NCI-H2029 treated with DMSO at 0.1 percent for 48 hours (cell line): ENCODE data around the gene ZDHHC18.
"Not testable (repeated sequence)": the region's sequence is repeated elsewhere in the genome, so short reads cannot be mapped to it uniquely, and the experiment has no call there.

ENCODE experiments used
- DNase-seq: peaks from one replicate; lab custom pipeline; 2025; lab: John Stamatoyannopoulos, UW

ZDHHC18 gene

DNA sequence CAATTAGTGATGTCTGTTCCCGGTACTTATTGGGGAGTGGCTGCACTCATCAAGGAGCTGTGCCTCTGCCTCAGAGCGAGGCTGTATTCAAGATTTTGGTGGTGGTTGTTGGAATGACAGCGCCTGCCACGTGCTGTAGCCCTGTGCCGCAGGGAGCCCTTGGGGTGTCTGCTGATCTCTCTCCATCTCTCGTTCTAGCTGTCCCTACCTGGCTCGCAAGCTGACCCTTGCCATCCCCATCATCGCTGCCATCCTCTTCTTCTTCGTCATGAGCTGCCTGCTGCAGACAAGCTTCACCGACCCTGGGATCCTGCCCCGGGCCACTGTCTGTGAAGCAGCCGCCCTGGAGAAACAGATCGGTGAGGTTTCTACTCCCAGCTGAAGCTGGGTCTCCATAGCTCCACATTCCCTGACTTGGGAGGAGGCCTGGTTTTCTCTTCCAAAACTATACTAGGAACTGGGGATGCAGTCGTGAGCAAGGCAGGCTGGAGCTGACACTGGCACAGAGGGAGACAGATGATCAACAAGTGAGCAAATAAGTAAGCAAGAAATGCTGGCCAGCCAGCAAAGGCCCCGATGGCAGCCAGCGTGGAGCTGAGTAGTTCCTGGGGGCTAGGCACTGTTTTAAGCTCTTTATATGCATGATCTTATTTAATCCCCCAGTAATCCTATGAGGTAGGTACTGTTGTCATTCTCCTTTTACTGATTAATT lies 5.9 kb downstream of the ZDHHC18 start:
- no peak for DNase-seq

DNA sequence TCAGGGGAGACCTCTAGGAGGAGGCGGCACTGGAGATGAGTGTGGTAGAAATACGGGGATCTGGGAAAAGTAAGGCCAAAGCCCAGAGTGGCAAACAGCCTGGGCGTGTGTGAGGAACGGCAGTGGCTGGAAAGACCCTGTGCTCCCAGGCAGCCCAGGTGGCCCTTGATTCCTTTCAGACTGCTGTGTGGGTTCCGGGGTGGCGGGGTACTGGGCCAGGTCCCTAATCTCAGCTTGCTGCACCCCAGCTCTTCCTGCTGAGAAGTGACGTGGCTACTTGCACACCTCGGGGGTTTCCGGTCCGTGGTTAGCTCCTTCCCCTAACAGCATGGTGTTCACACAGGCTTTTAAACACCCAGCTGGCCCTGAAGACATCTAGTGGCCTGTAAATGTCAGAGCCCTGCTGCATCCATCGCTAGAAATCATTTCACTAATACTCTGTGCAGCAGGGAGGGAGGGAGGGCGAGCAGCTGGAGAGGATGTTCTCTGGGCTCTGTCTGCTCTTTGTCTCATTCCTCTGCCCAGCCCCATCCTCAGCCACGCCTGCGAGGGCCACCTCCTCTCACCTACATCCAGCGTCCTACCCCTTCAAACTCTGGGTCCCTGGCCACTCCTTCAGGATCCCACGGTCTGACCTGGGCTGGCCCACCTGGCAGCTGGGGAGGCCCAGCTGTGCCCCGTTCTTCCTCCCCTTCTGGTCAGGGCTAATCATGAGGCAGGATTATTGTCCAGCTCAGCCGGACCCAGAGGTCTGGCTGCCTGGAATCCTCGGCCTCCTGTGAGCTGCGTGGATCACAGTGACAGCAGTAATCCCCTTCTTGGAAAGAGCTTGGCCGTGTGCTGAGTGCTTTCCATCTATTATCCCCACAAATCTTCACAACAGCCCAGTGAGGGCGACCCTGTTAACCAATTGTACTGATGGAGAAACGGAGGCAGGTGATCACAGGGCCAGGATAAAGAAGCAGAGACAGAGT lies 7.2 kb downstream of the ZDHHC18 start:
- DNase-seq, result no peak

- not testable (repeated sequence) for DNase-seq
Measured at GRCh38 chr1:26837665-26838064, 11.2 kb downstream of the ZDHHC18 start.

DNA sequence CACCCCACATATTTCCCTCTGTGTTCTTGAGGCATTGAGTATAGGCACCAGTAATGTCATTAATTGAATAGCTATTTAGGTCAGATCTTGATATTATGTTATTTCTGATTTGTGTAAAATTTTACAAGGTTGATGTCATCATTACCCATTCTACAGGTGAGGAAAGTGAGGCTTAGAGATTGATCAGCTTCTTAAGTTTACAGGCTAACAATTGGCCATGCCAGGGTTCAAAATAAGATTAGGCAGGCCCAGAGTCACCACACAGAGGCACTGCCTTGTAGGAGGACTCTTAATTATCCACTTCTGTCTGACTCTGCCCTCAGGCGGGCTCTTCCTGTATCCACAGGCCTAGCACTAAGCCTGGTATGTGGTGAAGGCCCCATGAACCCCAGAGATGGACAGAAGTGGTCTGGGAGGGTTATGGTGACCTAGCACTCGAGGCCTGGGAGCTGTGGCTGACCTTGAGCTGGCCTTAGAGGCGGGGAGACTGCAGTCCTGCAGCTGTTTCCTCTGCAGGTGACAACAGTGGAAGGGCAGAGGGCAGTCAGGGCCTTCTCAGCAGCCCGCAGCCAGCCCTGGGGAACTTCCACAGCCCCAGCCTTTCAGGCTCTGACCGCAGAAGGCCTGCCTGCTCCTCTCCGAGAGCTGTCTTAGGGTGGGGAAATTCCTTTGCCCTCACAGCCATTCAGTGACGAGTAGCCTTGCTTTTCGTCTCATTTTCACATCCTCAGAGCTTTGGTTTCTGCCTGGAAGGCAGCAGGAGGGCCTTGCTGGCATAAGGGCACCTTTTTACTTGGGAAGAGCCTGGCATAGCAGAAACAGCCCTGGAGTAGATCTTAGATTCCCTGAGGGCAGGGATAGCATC lies 12.2 kb downstream of the ZDHHC18 start:
- DNase-seq, result no peak

DNA sequence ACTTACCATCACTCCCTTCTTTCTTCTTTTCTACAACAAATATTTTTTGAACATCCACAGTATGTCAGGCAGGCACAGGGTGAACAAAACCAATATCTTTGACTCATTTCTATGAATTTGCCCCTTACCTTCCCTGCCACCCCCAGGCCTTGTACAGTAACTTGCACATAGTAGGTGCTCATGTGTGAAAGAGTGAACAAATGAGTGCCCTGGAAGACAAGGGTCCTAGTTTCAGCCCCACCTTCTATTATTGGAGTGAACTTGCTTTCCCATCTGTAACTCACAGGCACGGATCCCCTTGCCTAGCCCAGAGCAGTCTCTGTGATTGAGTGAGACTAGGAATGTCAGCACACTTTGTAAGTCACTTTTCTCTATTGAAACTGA lies 12.8 kb downstream of the ZDHHC18 start:
- no peak for DNase-seq

DNA sequence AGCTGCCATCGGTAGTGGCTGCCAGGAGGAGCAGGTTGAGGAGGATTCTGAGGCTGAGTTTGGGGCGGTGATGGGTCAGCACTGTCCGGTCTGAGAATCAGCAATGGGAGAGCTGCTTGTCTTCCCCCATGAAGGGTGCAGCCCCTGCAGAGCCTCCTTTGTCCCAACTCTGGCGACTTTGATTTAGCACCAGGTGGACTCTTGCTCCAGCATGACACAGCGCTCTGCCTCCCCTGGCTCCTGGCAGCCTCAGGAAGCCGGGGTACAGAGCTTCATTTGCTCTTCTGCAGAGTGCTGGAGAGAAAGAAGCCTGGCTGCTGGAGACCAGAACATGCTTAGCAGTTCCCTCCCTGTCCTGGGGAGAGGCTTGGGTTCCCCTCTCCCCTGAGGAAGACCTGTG lies 13.3 kb downstream of the ZDHHC18 start:
- DNase-seq, result no peak

- DNase-seq, result no peak
Measured at GRCh38 chr1:26844424-26845196, 18.1 kb downstream of the ZDHHC18 start.

DNA sequence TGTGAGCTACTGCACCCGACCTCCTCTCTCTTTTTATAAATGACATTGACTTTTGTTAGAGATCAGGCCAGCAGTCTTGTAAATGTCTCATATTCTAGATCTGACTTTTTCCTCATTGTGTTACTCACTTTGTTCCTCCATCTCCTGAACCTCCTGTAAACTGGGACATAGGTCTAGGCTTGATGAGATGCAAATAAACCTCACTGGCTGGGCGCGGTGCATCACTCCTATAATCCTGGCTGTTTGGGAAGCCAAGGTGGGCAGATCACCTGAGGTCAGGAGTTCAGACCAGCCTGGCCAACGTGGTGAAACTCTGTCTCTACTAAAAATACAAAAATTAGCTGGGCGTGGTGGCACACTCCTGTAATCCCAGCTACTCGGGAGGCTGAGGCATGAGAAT lies 21.3 kb downstream of the ZDHHC18 start:
- not testable (repeated sequence) for DNase-seq

GRCh38 chr1:26848499-26848898 lies 22.0 kb downstream of the ZDHHC18 start:
- DNase-seq, result no peak

DNA sequence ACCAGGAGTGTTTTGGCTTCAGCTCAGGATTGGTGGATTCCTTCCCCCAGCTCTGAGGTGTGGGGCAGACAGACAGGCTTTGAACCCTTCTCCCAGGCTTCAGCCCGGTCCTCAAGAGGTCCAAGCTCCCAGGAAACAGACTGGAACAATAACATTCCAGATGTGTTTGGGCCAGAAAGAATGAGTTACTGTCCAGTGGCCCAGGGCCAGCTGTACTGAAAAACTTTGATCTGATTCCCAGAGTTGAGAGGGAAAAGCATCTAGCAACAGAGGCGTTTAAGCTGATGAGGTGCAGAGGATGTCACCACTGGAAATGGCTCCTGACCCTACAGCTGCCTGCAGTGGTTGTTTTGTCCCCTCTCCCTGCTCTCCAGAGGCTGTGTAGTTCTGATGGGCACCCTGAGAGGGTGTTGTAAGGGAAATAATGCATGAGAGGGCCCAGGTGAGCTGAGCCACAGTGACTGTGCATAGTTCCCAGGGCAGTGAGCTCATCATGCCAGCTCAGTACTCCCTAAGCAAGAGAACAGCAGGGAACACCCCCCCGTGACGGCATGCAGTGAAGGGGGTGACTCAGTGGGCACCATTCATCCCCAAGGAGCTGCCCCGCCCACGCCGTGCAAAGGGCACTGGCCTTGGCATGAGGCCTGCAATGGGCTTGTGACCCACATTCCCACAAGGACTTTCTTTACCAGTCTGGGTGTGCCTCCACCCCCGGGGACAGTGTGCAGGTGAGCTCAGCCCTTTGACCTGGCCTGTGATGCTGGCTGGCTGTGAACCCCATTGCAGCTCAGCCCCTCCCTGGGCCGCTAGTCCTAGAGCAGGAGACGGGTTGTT lies 22.7 kb downstream of the ZDHHC18 start:
- DNase-seq, result no peak

- DNase-seq, result no peak
Measured at GRCh38 chr1:26851106-26851684, 24.7 kb downstream of the ZDHHC18 start.

- no peak for DNase-seq
Measured at GRCh38 chr1:26852701-26853100, 26.2 kb downstream of the ZDHHC18 start.

- peak; percentile 40 for DNase-seq
Measured at GRCh38 chr1:26853156-26853555, 26.7 kb downstream of the ZDHHC18 start.

- DNase-seq, result no peak
Measured at GRCh38 chr1:26853600-26853999, 27.1 kb downstream of the ZDHHC18 start.

DNA sequence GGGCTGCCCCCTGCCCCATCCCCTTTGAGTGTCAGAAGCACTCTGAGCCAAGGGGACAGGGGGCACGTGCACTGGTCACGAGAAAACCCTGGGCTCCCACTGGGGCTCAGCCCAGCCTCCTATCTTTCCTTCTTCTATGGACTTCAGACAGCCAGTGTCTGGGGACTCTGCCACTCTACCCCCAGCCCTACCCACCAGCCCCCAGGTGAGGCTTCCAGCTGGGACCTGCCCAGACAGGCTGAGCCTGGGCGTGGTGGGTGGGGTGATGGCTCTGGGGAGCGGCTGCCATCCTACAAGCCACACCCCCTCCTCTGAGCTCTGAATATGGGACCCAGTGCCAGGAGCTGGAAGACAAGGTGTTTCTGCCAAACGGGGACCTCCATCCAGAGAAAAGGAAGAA lies 28.4 kb downstream of the ZDHHC18 start:
- DNase-seq, result no peak

DNA sequence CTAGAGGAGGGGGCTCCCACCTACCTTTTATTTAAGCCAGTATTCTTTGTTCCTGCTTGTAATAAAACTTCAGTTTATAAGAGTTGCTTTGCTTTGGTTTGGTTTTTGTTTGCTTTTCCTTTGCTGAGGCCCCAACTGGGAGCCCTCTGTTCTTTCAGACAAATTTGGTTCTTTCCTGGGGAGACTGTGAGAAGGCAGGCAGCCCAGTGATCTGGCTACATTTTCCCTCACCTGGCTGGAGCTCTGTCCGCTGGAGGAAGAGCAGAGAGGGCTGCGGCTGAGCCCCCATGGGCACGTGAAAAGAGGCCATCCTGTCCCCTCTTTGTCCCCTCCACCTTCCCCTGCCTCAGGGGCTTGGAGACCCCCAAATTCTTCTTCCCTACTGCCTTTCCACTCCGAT lies 29.1 kb downstream of the ZDHHC18 start:
- DNase-seq, result no peak

DNA sequence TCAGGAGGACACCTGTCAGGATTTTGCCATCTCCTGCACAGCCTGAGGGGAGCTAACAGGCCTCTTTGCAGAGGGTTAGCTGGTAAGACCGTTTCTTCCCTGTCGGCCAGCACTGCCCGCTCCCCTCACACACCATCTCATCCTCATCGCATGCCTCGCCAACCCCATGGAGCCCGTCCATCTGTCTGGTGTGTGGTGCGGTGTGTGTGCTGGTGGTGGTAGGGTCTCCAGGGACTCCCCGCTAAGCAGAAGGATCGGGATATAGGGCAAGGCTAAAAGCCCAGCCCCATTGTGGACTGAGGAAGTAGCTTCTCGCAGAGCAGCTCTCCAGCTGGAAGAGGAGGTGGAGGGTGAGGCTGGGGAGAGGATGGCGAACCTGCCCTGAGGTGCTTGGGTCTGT lies 29.7 kb downstream of the ZDHHC18 start:
- DNase-seq, result no peak

GRCh38 chr1:26856604-26857469 lies 30.3 kb downstream of the ZDHHC18 start:
- DNase-seq, result no peak

- no peak for DNase-seq
Measured at GRCh38 chr1:26857473-26858060, 31.1 kb downstream of the ZDHHC18 start.
